Mammary epithelial cell (primary cell): Measurements from ENCODE around the gene MYO1D.

ENCODE experiments used
- CTCF ChIP-seq, 2 donors: IDR thresholded peaks in 1 of 2; conservative IDR thresholded peaks in 1 of 2; 2 replicates each; pipeline ENCODE4 v1.5.1; 2011 to 2012; ENCODE audit warnings: inconsistent platforms in 2 of 2, low read length in 2 of 2, mild to moderate bottlenecking in 2 of 2, control low read depth in 1 of 2, low read depth in 1 of 2; ENCODE audit not compliant: insufficient read depth in 1 of 2; ENCODE audit errors: extremely low read depth in 1 of 2
- EZH2 ChIP-seq: IDR thresholded peaks from 2 replicates; pipeline ENCODE4 v1.6.1; 2012; ENCODE audit warnings: low read length, inconsistent platforms, borderline replicate concordance

DNA sequence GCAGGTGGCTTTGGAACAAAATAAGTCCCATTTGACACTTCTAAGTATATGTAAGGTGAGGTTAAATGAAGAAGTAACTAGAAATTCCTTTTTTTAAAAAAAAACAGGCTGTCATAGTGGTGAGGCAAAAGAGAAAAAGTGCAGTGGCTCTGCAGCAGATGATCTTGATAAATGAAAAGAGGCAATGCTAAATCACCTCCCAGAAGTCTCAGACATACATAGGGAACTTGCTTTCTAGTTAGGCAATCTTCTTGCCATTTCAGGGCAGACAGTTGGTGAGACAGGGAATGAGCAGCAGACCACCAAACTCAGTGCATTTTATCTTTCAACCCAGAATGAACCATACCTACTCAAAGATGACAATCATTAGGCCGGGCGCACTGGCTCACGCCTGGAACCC lies 90.8 kb downstream of the MYO1D start:
- TF ChIP-seq CTCF (conservative IDR thresholded peaks at IDR 0.05 in 1 of 2, IDR thresholded peaks at IDR 0.05 in 1 of 2; ENCODE audit: extremely low read depth in 1 of 2, insufficient read depth in 1 of 2, low read depth in 1 of 2, low read length in 2 of 2) (no peak), EZH2 (no peak)
